ENCODE data around the gene TAF9. TPM values are rescaled to one million over a fixed set of nuclear protein-coding genes. Genes with fewer than 3 reads are reported as not detected.
"Not testable (repeated sequence)": the region's sequence is repeated elsewhere in the genome, so short reads cannot be mapped to it uniquely, and the experiment has no call there.

The TAF9 gene
- total RNA-seq, 4 donors from 2014 or later, result 38.6 to 57.0 (median 49.8) TPM

DNA sequence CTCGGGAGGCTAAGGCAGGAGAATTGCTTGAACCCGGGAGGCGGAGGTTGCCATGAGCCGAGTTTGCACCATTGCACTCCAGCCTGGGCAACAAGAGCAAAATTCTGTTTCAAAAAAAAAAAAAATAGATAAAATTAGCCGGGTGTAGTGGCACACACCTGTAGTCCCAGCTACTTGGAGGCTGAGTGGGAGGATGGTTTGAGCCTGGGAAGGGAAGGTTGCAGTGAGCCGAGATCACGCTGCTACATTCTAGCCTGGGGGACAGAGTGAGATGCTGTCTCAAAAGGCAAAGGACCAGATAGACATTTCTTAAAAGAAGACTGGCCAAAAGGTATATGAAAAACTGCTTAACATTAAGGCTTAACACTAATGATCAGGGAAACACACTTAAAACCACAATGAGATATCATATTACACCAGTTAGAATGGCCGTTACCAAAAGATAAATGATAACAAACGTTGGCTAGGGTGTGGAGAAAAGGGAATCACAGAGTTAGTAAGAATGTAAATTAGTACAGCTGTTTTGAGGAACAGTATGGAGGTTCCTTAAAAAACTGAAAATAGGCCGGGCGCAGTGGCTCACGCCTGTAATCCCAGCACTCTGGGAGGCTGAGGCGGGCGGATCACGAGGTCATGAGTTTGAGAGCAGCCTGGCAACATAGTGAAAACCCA, 35.5 kb upstream of the TAF9 start:
- DNase-seq (ENCODE audit: low spot score) (no peak), ATAC-seq (ENCODE audit: low FRiP score) (no peak)
- TF ChIP-seq, protein P1, sequence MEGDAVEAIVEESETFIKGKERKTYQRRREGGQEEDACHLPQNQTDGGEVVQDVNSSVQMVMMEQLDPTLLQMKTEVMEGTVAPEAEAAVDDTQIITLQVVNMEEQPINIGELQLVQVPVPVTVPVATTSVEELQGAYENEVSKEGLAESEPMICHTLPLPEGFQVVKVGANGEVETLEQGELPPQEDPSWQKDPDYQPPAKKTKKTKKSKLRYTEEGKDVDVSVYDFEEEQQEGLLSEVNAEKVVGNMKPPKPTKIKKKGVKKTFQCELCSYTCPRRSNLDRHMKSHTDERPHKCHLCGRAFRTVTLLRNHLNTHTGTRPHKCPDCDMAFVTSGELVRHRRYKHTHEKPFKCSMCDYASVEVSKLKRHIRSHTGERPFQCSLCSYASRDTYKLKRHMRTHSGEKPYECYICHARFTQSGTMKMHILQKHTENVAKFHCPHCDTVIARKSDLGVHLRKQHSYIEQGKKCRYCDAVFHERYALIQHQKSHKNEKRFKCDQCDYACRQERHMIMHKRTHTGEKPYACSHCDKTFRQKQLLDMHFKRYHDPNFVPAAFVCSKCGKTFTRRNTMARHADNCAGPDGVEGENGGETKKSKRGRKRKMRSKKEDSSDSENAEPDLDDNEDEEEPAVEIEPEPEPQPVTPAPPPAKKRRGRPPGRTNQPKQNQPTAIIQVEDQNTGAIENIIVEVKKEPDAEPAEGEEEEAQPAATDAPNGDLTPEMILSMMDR (IDR thresholded peaks at IDR 0.05), result no peak

DNA sequence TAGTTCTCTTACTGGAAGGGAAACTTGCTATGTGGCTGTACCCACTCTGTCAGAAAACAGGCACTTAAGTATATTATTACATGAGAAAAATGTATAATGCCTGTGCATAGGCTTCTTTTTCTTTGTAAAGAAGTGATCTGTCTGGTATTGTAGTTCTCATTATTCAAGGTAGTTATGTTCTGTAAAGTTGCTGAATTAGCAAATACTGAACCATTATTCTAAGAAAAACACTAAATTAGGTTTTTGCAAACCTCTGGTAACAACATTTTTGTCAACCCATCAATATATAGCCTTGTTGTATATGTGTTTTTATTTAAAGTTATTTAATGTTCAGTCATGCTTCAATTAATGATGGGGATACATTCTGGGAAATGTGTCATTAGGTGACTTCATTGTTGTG, 9.1 kb upstream of the TAF9 start:
- no peak for DNase-seq (ENCODE audit: low spot score)
- ATAC-seq (ENCODE audit: low FRiP score), result no peak
- TF ChIP-seq, protein P1 (IDR thresholded peaks at IDR 0.05), result no peak

DNA sequence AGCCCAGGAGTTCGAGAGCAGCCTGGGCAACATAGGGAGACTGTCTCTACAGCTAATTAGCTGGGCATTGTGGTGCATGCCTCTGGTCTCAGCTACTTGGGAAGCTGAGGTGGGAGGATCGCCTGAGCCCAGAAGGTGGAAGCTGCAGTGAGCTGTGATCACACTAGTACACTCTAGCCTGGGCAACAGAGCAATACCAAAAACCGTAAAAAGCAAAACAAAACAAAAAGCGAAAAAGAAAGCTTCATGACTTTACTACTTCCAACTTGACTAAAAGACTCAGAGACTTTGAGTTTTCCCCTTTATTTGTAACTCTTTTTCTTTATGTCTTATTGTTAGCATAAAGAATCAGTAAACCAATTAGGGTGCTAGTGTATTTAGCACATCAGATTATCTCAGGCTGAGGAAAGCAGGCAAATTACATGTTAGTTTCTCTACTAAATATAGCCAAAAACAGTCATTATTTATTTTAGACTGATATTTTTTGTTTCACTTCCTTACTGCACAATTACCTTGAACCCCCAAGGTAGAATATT, 5.7 kb upstream of the TAF9 start:
- DNase-seq (ENCODE audit: low spot score) (no peak), ATAC-seq (ENCODE audit: low FRiP score) (no peak)
- TF ChIP-seq, protein P1 (IDR thresholded peaks at IDR 0.05), result no peak

DNA sequence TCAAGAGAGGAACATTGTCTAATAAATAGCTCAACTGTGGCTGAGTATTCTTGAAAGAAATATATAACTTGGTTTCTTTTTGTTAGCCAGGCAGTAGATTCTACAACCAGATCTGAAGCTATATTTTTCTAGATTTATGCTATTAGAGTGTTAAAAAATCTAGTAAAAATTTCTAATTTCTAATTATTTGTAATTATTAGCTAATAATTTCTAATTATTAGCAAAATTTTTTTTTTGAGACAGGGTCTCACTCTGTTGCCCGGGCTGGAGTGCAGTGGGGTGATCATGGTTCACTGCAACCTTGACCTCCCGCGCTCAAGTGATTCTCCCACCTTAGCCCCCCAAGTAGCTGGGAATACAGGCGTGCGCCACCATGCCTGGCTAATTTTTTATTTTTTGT, 3.1 kb upstream of the TAF9 start:
- TF ChIP-seq, protein P1 (IDR thresholded peaks at IDR 0.05), result no peak
- no peak for DNase-seq (ENCODE audit: low spot score)
- no peak for ATAC-seq (ENCODE audit: low FRiP score)

DNA sequence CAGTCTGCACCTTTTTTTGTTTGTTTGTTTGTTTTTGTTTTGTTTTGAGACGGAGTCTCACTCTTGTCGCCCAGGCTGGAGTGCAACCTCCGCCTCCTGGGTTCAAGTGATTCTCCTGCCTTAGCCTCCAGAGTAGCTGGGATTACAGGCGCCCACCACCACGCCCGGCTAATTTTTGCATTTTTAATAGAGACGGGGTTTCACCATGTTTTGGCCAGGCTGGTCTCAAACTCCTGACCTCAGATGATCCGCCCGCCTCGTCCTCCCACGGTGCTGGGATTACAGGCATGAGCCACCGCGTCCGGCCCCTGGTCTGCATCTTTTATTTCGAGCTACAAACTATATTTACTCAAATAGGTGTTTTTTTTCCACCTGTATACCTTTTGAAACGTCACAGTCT, 1.0 kb upstream of the TAF9 start:
- DNase-seq (ENCODE audit: low spot score); ATAC-seq (ENCODE audit: low FRiP score): not testable (repeated sequence)

DNA sequence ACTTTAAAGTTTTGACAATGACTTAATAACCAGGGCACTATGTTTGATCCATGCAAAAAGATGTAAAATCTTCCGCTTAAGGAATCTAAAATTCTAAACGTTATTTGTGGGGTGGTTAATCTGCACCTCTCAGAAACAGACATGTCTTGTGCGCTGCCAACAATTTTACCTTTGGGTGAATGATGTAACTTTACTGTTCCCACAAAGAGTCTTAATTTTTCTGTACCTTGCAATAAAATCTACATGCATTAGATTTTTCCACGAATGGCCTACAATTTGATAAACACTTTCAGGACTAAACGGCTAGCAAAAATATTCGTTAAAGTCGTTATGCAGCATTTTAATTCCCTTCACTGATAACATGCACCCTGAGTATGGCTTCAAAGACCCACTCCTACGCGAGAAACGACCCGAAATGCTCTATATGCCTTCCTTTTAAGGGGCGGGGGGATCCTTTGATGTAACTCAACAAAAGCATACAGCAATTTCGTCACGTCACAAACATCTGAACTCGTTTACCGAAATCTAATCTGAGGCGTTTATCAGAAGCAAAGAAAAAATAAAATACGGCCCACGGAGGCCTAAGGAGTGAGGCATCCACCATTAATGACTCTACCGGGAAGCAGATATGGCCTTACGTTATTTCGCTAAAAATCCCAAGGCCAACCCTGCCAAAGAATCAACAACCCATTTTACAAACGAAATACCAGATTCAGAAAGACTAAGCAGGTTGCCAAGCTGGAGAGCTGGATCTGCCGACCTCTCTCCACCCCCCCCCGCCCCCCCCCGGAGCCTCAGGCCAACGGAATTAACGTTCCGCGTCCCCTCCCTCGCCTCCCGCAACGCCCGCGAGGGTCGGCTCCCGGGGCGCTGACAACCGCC, 621 bp downstream of the TAF9 start:
- ATAC-seq (ENCODE audit: low FRiP score) (peak; percentile 62), DNase-seq (ENCODE audit: low spot score) (no peak)
- TF ChIP-seq, protein P1 (IDR thresholded peaks at IDR 0.05), result no peak

DNA sequence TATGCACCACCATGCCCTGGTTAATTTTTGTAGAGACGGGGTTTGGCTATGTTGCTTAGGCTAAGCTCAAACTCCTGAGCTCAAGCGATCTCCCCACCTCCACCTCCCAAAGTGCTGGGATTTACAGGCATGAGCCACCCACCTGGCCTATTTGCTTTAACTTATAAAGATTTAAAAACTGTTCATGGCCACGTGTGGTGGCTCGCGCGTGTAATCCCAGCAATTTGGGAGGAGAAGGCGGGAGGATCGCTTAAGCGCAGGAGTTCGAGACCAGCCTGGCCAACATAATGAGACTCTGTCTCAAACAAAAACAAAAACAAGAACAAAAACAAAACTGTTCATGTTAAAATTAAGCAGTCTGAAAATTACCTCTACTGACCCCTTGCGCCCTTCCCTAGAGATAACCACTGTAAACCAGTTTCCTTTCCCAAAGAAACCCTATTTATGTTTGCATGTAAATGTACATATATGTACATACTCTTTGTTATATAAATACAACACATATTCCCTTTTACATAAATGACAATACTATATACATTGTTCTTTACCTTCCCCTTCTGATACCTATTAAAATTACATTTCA, 1.5 kb downstream of the TAF9 start:
- no peak for DNase-seq (ENCODE audit: low spot score)
- no peak for ATAC-seq (ENCODE audit: low FRiP score)
- TF ChIP-seq, protein P1 (IDR thresholded peaks at IDR 0.05), result no peak

Data from omental fat pad (tissue), 4 donors.